ENCODE measurements around the gene SIT1.

DNA sequence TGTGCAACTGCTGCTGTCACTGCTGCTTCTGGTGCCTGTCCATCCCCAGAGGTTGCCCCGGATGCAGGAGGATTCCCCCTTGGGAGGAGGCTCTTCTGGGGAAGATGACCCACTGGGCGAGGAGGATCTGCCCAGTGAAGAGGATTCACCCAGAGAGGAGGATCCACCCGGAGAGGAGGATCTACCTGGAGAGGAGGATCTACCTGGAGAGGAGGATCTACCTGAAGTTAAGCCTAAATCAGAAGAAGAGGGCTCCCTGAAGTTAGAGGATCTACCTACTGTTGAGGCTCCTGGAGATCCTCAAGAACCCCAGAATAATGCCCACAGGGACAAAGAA lies 23.3 kb upstream of the SIT1 start:
- TF ChIP-seq POLR2A (IDR thresholded peaks at IDR 0.05; ENCODE audit: low read length) (no peak), GATA1 (IDR thresholded peaks at IDR 0.05; ENCODE audit: low read depth, low read length) (no peak)
